Measurements from ENCODE around the gene SERPINA5.

Gene SERPINA5

GRCh38 chr14:94555991-94556390 lies 25.2 kb upstream of the SERPINA5 start:
- DNase-seq, result no peak

- DNase-seq, result no peak
Measured at GRCh38 chr14:94557327-94557726, 23.9 kb upstream of the SERPINA5 start.

GRCh38 chr14:94558842-94559241 lies 22.4 kb upstream of the SERPINA5 start:
- DNase-seq, result no peak

- DNase-seq, result no peak
Measured at GRCh38 chr14:94559638-94560290, 21.5 kb upstream of the SERPINA5 start.

- DNase-seq, result no peak
Measured at GRCh38 chr14:94560291-94560665, 20.9 kb upstream of the SERPINA5 start.

GRCh38 chr14:94560751-94561655 lies 20.2 kb upstream of the SERPINA5 start, which contains the start of gene SERPINA4:
SERPINA4 (plus strand) TSS chr14:94561442; CDS start chr14:94563483, 2,041 bp downstream.
- no peak for DNase-seq

- DNase-seq, result no peak
Measured at GRCh38 chr14:94561656-94562010, 19.6 kb upstream of the SERPINA5 start.

GRCh38 chr14:94562022-94562421 lies 19.2 kb upstream of the SERPINA5 start:
- no peak for DNase-seq

GRCh38 chr14:94562941-94563883 lies 18.0 kb upstream of the SERPINA5 start:
- no peak for DNase-seq

GRCh38 chr14:94564381-94564780 lies 16.8 kb upstream of the SERPINA5 start:
- no peak for DNase-seq

GRCh38 chr14:94568186-94568585 lies 13.0 kb upstream of the SERPINA5 start:
- no peak for DNase-seq

- no peak for DNase-seq
Measured at GRCh38 chr14:94569381-94570001, 11.7 kb upstream of the SERPINA5 start.

GRCh38 chr14:94570002-94570400 lies 11.2 kb upstream of the SERPINA5 start:
- DNase-seq, result no peak

- no peak for DNase-seq
Measured at GRCh38 chr14:94570440-94570839, 10.8 kb upstream of the SERPINA5 start.

GRCh38 chr14:94571395-94571794 lies 9.8 kb upstream of the SERPINA5 start:
- DNase-seq, result no peak

- no peak for DNase-seq
Measured at GRCh38 chr14:94571950-94572349, 9.3 kb upstream of the SERPINA5 start.

- DNase-seq, result no peak
Measured at GRCh38 chr14:94572637-94573303, 8.5 kb upstream of the SERPINA5 start.

- DNase-seq, result no peak
Measured at GRCh38 chr14:94573475-94574277, 7.5 kb upstream of the SERPINA5 start.

- DNase-seq, result no peak
Measured at GRCh38 chr14:94574336-94574735, 6.9 kb upstream of the SERPINA5 start.

GRCh38 chr14:94575730-94576585 lies 5.3 kb upstream of the SERPINA5 start:
- no peak for DNase-seq
